Fibroblast of the aortic adventitia (primary cell): ENCODE data around the gene TGM1. TPM values are rescaled to one million over a fixed set of nuclear protein-coding genes. Genes with fewer than 3 reads are reported as not detected.
"Not testable (repeated sequence)": the region's sequence is repeated elsewhere in the genome, so short reads cannot be mapped to it uniquely, and the experiment has no call there.

Experiments
- DNase-seq: peaks from one replicate; pipeline ENCODE4 v3.0.0-alpha.2; 2010; ENCODE audit warnings: low read depth
- H3K4me3 ChIP-seq: 2 replicates; pipeline ENCODE4 v1.5.1; 2011; ENCODE audit warnings: low read depth, mild to moderate bottlenecking, control low read depth, low read length, moderate library complexity
- CTCF ChIP-seq: IDR thresholded peaks from 2 replicates; pipeline ENCODE4 v1.5.1; 2011; ENCODE audit warnings: mild to moderate bottlenecking, low read length, control low read depth, inconsistent platforms; ENCODE audit not compliant: insufficient read depth
- small RNA-seq: library from RNA; depleted of rRNA; stranded (forward); fragments of <200 nt; gene quantifications from one replicate; pipeline ENCODE3, GENCODE V24; 2012
- total RNA-seq: library from RNA; depleted of rRNA; stranded (reverse); fragments of >200 nt; gene quantifications from 2 replicates; pipeline ENCODE4 v1.2.3, GENCODE V29; 2012; ENCODE audit warnings: low replicate concordance

TGM1 gene
- total RNA-seq, 1 donor = 0.36 TPM

GRCh38 chr14:24204163-24205146 is 58.5 kb downstream of the TGM1 start:
- DNase-seq = no peak
- TF ChIP-seq CTCF = no peak
- no peak overlapping the region for H3K4me3 ChIP-seq

DNA sequence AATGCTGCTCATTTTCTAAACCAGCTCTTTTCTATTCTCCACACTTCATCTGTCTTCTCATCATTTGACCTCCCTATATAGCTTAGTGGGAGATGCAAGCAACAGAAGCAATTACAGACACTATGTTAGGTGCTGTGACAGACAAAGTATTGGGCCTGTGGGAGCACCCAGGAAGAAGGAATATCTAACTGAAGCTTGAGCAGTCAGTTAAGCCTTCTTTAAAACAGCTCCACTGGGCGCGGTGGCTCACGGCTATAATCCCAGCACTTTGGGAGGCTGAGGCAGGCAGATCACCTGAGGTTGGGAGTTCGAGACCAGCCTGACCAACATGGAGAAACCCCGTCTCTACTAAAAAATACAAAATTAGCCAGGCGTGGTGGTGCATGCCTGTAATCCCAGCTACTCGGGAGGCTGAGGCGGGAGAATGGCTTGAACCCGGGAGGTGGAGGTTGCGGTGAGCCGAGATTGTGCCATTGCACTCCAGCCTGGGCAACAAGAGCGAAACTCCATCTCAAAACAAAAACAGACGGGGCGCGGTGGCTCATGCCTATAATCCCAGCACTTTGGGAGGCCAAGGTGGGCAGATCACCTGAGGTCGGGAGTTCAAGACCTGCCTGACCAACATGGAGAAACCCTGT is 59.6 kb downstream of the TGM1 start:
- H3K4me3 ChIP-seq, DNase-seq: not testable (repeated sequence)

GRCh38 chr14:24202538-24202937 is 60.4 kb downstream of the TGM1 start:
- DNase-seq, H3K4me3 ChIP-seq: not testable (repeated sequence)

Small RNA genes lying within 50 kb of the gene (small RNA-seq; reads per million reads assigned to genes)
- not detected for gene CHMP4A
- gene MDP1 = not detected

Other genes starting within 250 kb of the TGM1 start
- gene CARMIL3, start 211.2 kb downstream of the TGM1 start, total RNA-seq = not detected in 2 replicates
- not detected in 2 replicates for gene CPNE6, start 191.6 kb downstream of the TGM1 start, total RNA-seq
- 20.1 and 36.5 TPM in 2 replicates for gene PCK2, start 168.9 kb downstream of the TGM1 start, total RNA-seq
- 44.6 and 85.3 TPM in 2 replicates for gene DCAF11, start 148.4 kb downstream of the TGM1 start, total RNA-seq
- 0.90 and 4.1 TPM in 2 replicates for gene NRL, start 148.2 kb downstream of the TGM1 start, total RNA-seq
- 0.18 TPM in 1 of 2 replicates, not detected in the other for gene FITM1, start 132.5 kb downstream of the TGM1 start, total RNA-seq
- 84.8 and 117 TPM in 2 replicates for gene PSME1, start 127.0 kb downstream of the TGM1 start, total RNA-seq
- gene EMC9, start 121.6 kb downstream of the TGM1 start, total RNA-seq = 3.8 and 11.9 TPM in 2 replicates
- 33.4 and 78.3 TPM in 2 replicates for gene PSME2, start 116.6 kb downstream of the TGM1 start, total RNA-seq
- gene RNF31, start 115.7 kb downstream of the TGM1 start, total RNA-seq = 51.1 and 165 TPM in 2 replicates
- gene IRF9, start 101.9 kb downstream of the TGM1 start, total RNA-seq = 43.8 and 63.1 TPM in 2 replicates
- gene REC8, start 91.1 kb downstream of the TGM1 start, total RNA-seq = 1.9 and 4.2 TPM in 2 replicates
- 44.0 and 52.0 TPM in 2 replicates for gene IPO4, start 74.4 kb downstream of the TGM1 start, total RNA-seq
- gene TM9SF1, start 67.7 kb downstream of the TGM1 start, total RNA-seq = 50.9 and 73.9 TPM in 2 replicates
- 0.27 TPM in 1 of 2 replicates, not detected in the other for gene TSSK4, start 57.5 kb downstream of the TGM1 start, total RNA-seq
- gene CHMP4A, start 49.7 kb downstream of the TGM1 start, total RNA-seq = 70.7 and 159 TPM in 2 replicates
- 11.8 and 23.2 TPM in 2 replicates for gene MDP1, start 47.1 kb downstream of the TGM1 start, total RNA-seq
- gene NEDD8, start 30.8 kb downstream of the TGM1 start, total RNA-seq = 38.8 and 136 TPM in 2 replicates
- 53.6 and 207 TPM in 2 replicates for gene GMPR2, start 30.2 kb downstream of the TGM1 start, total RNA-seq
- gene TINF2, start 20.6 kb downstream of the TGM1 start, total RNA-seq = 53.0 and 60.5 TPM in 2 replicates
- gene RABGGTA, start 8.4 kb upstream of the TGM1 start, total RNA-seq = 21.2 and 26.7 TPM in 2 replicates
- 8.7 and 20.7 TPM in 2 replicates for gene DHRS1, start 36.6 kb upstream of the TGM1 start, total RNA-seq
- 16.4 and 19.6 TPM in 2 replicates for gene NOP9, start 36.7 kb upstream of the TGM1 start, total RNA-seq
- 1.9 and 4.2 TPM in 2 replicates for gene CIDEB, start 44.8 kb upstream of the TGM1 start, total RNA-seq
- gene LTB4R2, start 47.0 kb upstream of the TGM1 start, total RNA-seq = 3.5 and 18.6 TPM in 2 replicates
- 0.98 and 1.5 TPM in 2 replicates for gene LTB4R, start 48.3 kb upstream of the TGM1 start, total RNA-seq
- 1.2 and 6.3 TPM in 2 replicates for gene ADCY4, start 71.9 kb upstream of the TGM1 start, total RNA-seq
- 0.99 and 3.0 TPM in 2 replicates for gene RIPK3, start 76.8 kb upstream of the TGM1 start, total RNA-seq
- 77.9 and 221 TPM in 2 replicates for gene NFATC4, start 105.0 kb upstream of the TGM1 start, total RNA-seq
- 14.1 and 45.1 TPM in 2 replicates for gene NYNRIN, start 135.8 kb upstream of the TGM1 start, total RNA-seq
- 5.9 and 6.2 TPM in 2 replicates for gene CBLN3, start 166.5 kb upstream of the TGM1 start, total RNA-seq
- 37.1 and 39.8 TPM in 2 replicates for gene KHNYN, start 166.8 kb upstream of the TGM1 start, total RNA-seq
- 12.6 and 13.7 TPM in 2 replicates for gene SDR39U1, start 179.6 kb upstream of the TGM1 start, total RNA-seq
- gene CMA1, start 245.1 kb upstream of the TGM1 start, total RNA-seq = not detected in 2 replicates